NCI-H510A treated with DMSO at 0.1 percent for 48 hours (cell line): ENCODE measurements around the gene LUC7L.
"Not testable (repeated sequence)": the region's sequence is repeated elsewhere in the genome, so short reads cannot be mapped to it uniquely, and the experiment has no call there.

Experiments used
- DNase-seq: peaks from one replicate; lab custom pipeline; 2025; lab: John Stamatoyannopoulos, UW

The LUC7L gene

DNA sequence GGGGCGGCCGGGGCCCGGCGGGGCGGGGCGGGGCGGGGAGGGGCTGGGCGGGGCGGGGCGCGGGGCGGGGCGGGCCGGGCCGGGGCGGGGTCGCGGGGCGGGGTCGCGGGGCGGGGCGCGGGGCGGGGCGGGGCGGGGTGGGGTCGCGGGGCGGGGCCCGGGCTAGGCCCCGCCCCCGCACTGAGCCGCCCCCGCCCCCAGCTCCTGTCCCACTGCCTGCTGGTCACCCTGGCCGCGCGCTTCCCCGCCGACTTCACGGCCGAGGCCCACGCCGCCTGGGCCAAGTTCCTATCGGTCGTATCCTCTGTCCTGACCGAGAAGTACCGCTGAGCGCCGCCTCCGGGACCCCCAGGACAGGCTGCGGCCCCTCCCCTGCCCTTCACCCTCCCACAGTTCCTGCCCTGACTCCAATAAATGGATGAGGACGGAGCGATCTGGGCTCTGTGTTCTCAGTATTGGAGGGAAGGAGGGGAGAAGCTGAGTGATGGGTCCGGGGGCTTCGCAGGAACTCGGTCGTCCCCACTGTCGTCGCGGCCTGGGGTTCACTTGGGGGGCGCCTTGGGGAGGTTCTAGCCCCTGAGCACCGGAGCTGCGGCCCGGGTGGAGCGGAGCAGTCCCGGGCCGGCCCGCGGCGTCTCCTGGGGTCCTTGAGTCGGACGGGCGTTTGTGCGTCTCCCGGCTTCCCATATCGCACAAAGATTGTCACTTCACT is 64.3 kb downstream of the LUC7L start:
- no peak for DNase-seq

DNA sequence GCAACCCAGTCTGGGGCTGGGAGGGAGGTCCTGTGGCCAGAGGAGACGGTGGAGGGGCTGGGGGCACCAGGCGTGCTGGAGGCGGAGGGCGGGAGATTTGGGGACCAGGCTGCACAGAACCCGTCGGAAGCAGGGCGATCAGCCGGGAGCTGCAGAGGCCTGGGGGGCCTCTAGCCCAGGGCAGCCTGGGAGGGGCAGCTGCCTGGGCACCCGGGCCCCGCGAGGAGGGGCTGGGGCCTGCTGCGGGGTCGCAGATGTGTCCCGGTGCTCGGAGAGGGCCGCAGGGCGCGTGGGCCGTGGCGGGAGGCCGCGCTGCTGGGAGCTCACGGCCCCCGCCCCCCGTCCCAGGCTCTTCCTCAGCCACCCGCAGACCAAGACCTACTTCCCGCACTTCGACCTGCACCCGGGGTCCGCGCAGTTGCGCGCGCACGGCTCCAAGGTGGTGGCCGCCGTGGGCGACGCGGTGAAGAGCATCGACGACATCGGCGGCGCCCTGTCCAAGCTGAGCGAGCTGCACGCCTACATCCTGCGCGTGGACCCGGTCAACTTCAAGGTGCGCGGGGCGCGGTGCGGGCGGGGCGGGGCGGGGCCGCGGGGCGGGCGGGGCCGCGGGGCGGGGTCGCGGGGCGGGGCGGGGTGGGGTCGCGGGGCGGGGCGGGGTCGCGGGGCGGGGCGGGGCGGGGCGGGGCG is 65.0 kb downstream of the LUC7L start:
- DNase-seq = not testable (repeated sequence)

DNA sequence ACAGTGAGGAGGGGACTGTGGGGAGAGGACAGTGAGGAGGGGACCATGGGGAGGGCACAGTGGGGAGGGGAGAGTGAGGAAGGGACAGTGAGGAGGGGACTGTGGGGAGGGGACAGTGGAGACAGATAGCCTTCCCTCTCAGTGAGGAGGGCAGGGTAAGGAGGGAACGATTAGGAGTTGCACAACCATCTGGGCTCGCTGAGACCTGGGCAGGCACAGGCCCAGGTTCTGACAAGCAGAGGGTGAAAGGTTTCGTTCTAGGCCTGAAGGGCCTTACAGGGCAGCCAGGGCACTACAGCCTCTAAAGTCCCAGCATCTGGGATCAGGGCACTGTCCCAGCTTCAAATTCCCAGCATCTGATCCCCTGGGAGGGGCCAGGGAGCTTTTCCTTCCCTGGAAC is 65.6 kb downstream of the LUC7L start:
- not testable (repeated sequence) for DNase-seq

DNA sequence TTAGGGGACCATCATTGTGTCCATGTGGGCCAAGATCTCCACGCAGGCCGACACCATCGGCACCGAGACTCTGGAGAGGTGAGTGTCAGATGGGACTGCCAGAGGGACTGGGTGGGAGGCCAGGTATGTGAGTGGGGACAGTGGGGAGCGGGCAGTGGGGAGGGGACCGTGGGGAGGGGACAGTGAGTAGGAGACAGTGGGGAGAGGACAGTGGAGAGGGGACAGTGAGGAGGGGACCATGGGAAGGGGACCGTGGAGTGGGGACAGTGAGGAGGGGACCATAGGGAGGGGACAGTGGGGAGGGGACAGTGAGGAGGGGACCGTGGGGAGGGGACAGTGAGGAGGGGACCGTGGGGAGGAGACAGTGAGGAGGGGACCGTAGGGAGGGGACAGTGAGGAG is 66.1 kb downstream of the LUC7L start:
- not testable (repeated sequence) for DNase-seq

DNA sequence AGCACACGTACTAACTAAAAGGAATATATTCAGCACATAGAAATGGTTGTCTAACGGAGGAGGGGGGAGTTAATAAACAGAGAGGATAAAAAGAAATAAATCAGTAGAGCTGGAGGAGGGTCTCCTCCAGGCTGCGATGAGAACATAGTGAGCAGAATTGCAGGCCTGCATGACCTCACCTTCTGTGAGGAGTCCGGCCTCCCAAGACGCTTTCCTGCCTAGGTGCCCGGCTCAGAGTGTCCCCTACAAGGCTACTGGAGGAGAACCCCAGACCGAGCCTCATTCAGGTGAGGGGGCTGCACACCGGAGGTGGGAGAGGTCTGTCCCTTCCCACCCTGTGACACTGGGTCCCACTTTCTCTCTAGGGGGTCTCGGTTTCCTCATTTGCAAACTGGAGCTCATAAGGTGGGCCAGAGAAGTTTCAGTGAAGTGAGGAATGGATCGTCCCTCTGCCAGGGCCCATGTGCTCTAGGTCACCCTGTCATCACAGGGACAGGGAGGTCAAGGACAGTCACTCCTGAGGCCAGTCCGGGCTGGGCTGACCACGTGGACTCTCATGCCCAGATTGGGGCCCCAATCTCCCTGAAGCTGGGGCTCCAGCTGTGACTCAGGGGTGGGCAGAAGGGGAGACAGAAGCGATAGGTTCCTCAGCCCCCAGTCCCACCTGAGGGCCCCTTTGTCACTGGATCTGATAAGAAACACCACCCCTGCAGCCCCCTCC is 66.8 kb downstream of the LUC7L start:
- DNase-seq = no peak

DNA sequence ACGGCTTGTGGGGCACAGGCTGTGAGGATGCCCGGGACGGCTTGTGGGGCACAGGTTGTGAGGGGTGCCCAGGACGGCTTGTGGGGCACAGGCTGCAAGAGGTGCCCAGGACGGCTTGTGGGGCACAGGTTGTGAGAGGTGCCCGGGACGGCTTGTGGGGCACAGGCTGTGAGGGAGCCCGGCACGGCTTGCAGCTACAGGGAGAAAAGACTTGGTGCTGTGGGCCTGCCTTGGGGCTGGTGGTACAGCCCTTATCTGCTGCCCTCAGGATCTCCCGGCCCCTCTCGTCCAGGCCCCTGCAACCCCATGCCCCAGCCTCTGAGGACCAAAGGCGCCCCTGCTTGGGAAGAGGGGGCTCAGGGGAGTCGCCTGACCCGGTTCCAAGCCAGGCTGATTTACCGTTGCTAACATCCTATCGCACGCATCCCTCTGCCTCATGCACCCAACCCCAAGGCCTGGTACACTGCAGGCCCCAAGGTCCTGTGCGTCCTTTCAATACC is 68.5 kb downstream of the LUC7L start:
- no peak for DNase-seq

DNA sequence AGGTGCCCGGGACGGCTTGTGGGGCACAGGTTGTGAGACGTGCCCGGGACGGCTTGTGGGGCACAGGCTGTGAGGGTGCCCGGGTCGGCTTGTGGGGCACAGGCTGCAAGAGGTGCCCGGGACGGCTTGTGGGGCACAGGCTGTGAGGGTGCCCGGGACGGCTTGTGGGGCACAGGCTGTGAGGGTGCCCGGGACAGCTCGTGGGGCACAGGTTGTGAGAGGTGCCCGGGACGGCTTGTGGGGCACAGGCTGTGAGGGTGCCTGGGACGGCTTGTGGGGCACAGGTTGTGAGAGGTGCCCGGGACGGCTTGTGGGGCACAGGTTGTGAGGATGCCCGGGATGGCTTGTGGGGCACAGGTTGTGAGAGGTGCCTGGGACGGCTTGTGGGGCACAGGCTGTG is 69.0 kb downstream of the LUC7L start:
- DNase-seq = not testable (repeated sequence)

DNA sequence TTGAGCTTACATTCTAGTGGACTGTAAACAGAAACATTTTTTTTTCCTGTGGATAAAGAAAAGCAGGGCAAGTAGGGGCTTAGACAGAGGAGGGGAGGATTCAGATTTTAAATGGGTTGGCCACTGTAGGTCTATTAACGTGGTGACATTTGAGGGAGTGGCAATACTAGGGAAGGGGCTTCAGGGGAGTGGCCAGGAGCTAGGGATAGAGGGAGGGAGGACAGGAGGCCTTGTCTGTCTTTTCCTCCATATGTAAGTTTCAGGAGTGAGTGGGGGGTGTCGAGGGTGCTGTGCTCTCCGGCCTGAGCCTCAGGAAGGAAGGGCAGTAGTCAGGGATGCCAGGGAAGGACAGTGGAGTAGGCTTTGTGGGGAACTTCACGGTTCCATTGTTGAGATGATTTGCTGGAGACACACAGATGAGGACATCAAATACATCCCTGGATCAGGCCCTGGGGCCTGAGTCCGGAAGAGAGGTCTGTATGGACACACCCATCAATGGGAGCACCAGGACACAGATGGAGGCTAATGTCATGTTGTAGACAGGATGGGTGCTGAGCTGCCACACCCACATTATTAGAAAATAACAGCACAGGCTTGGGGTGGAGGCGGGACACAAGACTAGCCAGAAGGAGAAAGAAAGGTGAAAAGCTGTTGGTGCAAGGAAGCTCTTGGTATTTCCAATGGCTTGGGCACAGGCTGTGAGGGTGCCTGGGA is 70.0 kb downstream of the LUC7L start:
- DNase-seq = no peak

DNA sequence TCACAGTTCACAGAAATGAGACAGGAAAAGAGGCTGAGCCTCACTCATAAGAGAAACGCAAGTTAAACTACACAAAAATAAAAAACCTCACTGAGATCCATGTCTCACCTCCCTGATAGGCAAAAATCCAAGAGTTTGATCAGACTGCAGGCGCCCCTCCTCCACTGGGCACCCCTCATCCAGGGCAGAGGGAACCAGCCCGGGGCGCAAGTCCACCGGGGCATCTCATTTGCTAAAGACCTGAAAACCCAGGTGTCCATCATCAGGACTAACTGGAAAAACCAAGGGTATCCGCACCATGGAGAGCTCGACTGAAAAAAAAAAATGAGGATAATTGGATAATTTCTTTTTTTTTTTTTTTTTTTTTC is 74.2 kb downstream of the LUC7L start:
- no peak for DNase-seq

DNA sequence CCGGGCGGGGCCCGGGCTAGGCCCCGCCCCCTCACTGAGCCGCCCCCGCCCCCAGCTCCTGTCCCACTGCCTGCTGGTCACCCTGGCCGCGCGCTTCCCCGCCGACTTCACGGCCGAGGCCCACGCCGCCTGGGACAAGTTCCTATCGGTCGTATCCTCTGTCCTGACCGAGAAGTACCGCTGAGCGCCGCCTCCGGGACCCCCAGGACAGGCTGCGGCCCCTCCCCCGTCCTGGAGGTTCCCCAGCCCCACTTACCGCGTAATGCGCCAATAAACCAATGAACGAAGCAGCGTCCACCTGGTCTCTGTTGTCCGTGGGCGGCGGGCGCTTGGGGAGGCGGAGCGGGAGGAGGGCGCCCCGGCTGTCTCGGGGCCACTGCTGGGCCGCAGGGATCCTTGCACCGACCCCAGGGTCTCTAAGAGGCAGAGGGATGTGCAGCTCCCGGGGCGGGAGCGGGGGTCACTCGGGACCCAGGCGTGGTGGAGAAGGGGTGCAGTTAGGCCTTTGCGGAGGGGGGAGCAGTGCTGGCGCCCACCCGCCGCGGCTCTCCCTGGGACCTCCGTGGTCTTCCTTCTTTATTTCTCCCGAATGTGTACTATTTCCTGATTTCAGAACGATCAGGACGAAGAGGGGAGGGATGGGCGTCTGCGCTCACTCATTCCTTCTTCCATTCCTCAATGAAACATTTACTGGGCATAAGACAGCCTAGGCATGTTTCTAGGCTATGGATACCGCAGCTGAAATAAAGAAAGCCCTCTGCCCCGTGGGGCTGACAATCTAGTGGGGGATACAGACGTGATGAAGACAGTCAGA is 74.8 kb downstream of the LUC7L start:
- DNase-seq = no peak

DNA sequence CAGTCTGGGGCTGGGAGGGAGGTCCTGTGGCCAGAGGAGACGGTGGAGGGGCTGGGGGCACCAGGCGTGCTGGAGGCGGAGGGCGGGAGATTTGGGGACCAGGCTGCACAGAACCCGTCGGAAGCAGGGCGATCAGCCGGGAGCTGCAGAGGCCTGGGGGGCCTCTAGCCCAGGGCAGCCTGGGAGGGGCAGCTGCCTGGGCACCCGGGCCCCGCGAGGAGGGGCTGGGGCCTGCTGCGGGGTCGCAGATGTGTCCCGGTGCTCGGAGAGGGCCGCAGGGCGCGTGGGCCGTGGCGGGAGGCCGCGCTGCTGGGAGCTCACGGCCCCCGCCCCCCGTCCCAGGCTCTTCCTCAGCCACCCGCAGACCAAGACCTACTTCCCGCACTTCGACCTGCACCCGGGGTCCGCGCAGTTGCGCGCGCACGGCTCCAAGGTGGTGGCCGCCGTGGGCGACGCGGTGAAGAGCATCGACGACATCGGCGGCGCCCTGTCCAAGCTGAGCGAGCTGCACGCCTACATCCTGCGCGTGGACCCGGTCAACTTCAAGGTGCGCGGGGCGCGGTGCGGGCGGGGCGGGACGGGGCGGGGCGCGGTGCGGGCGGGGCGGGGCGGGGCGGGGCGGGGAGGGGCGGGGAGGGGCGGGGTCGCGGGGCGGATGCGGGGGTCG is 75.6 kb downstream of the LUC7L start:
- DNase-seq = not testable (repeated sequence)

DNA sequence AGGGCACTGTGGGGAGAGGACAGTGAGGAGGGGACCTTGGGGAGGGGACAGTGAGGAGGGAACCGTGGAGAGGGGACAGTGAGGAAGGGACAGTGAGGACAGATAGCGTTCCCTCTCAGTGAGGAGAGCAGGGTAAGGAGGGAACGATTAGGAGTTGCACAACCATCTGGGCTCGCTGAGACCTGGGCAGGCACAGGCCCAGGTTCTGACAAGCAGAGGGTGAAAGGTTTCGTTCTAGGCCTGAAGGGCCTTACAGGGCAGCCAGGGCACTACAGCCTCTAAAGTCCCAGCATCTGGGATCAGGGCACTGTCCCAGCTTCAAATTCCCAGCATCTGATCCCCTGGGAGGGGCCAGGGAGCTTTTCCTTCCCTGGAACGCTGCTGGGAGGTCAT is 76.1 kb downstream of the LUC7L start:
- not testable (repeated sequence) for DNase-seq

DNA sequence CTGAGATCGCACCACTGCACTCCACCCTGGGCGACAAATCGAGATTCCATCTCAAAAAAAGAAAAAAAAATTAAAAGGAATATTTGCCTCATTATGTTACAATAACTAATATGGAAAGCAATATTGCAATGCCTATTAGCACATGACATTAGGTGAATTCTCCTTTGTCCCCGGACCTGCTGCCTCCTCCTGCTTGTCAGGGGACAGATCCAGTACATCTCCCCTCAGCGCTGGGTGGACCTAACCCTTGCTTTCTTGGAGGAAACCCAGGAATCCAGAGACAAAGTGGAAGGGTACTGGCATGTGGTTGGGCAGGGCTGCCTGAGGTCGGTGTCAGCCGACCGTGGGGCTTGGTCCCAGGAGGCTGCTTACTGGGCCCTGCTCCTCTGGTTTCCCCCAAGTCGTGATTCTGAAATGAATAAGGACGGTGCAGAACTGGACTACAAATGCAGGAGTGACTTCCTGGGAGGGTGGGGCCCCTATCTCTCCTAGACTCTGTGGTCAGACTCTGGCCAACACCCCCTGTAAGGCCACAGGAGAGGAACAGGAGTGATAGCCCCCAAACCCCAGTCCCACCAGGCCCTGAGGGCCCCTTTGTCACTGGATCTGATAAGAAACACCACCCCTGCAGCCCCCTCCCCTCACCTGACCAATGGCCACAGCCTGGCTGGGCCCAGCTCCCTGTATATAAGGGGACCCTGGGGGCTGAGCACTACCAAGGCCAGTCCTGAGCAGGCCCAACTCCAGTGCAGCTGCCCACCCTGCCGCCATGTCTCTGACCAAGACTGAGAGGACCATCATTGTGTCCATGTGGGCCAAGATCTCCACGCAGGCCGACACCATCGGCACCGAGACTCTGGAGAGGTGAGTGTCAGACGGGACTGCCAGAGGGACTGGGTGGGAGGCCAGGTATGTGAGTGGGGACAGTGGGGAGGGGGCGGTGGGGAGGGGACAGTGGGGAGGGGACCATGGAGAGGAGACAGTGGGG is 76.8 kb downstream of the LUC7L start, which contains the start of gene HBZ:
HBZ (plus strand) TSS at position 504 of the 988 bp plus-strand sequence; CDS start at position 770, 266 bp downstream.
- no peak for DNase-seq

DNA sequence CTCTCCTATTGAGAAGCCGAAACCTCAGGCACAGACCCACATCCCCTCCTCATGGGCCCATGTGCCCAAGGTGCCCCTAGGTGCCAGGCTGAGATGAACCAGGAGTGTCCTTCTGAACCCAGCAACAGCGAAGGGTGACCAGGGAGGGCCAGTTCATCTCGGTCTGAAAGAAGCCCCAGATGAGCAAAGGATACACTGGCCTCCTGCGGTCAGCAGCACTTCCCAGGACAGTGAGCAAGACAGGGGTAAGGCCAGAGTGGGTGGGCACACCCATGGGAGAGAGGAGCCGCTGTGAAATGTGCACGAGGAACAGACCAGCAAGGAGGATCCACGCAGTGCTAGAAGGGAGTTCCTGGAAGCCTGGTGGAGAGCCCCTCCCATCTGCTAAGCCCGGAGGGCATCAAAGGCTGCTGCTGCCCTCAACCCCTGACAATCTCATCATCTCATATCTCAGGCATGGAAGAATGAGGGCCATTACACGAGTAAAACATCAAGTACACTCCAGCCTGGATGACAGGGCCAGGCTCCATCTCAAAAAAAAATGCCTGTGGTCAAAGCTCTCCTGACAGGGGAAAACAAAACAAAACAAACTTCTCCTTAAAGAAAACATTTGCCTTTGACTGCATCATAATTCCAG is 80.1 kb downstream of the LUC7L start:
- DNase-seq = no peak

DNA sequence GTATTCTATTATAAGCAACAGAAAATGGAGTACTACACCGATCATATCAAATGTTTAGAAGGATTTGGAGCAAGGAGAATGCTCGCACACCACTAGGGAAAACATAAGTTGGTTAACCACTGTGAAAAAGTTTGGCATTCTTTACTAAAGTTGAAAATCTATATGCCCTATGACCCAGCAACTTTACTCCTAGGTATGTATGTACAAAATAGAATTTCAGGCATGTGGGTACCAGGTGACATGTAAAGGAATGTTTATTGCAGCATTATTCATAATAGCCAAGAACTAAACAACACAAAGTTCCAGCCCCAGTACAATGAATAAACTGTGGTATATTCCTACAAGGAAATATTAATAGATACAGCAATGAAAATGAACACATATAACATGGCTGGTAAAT is 82.6 kb downstream of the LUC7L start:
- no peak for DNase-seq

DNA sequence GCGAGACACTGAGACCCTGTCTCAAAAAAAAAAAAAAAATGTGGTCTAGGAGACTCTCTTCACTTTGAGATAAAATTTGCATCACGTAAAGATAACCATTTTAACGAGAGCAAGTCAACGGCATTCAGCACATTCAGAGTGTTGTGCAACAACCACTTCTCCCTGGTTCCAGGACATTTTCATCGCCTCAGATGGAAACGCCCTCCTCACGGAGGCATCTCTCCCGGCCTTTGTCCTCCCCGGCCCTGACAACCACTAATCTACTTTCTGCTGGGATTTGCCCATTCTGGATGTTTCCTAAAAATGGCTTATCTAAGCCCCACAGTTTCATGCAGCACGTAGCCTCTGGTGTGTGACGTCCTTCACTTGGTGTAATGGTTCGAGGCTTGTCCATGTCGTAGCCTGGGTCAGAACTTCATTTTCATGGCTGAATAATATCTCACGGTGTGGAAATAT is 84.4 kb downstream of the LUC7L start:
- no peak for DNase-seq

DNA sequence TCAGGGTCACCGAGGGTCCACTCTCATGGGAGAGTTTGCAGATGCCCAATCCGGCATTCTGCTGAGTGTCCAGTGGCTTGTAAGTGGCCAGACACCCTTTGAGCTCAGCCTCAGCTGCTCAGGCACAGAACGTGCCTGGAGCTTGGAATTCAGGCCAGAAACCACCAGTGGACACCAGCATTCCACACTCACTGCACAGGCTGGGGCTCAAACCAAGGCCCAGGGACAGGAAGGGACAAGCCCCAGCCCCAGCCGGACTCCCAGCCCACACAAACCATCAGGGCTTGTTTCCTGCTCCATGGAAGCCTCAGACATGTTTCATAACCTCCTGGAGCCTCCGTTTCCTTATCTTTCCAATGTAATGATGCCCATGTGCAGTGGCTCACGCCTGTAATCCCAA is 85.8 kb downstream of the LUC7L start:
- no peak for DNase-seq

DNA sequence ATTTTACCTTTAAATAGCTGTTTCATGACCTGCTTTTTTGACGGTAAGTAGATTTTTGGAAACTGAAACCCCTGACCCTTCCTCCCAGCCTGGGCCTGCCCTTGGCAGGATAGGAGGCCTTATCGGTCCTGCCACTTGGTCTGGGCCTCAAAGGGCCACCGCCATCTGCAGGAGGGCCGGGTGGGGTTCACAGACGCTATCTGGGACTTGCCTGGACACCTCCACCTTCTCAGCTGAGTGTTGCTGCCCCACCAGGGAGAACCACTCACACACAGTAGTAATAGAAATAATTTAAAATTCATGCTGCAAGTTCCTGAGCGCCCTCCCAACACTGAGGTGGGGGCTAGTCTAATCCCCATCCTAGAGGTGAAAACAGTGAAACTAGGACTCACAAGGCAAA is 86.2 kb downstream of the LUC7L start:
- no peak for DNase-seq

DNA sequence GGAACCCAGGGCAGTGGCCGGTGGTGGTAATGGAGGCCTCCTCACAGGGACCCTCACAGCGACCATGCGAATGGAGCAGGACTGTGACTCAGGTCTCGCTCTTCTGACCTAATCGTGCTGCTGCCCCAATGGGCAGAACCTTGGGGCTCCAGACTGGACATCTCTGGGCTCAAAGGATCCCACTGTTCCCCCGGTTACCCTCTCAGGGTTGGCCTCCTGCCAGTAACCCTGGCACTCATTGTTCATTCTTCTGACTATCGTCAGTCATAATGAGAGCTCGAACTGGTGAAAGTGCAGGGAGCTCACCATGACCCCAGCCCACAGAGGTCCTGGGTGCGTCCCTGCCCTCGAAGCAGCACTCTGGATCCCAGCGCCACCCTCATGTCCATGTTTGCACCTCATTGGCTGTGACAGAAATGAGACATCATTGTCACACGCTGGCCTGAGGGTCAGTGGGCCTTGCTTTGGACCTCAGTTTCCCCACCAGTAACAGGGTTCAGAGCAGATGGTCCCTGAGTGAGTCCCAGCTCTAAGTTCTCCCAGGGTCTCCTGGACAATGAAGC is 86.8 kb downstream of the LUC7L start:
- DNase-seq = no peak
